ENCODE results near the gene NRXN2. TPM values are rescaled to one million over a fixed set of nuclear protein-coding genes. Genes with fewer than 3 reads are reported as not detected.

NRXN2 gene
- total RNA-seq, 1 donor from 2014 or later, result 10.0 TPM

GRCh38 chr11:64757549-64758329 lies 34.7 kb upstream of the NRXN2 start:
- Mint-ChIP-seq H3K4me1 (peaks cover 32% of the 10 kb centered on the region), H3K9me3 (no peaks in the 10 kb centered on the region)

GRCh38 chr11:64755681-64756361 lies 32.8 kb upstream of the NRXN2 start:
- Mint-ChIP-seq H3K4me1 (peaks cover 20% of the 10 kb centered on the region), H3K27ac (ENCODE audit: unreplicated experiment) (no peak overlapping the region), H3K9me3 (no peaks in the 10 kb centered on the region), H3K4me3 (no peak overlapping the region), H3K36me3 (ENCODE audit: low read depth) (no peaks in the 10 kb centered on the region), H3K27me3 (ENCODE audit: low read depth) (peaks cover 16% of the 10 kb centered on the region)
- no peak for TF ChIP-seq CTCF (conservative IDR thresholded peaks at IDR 0.05)
- no peak for DNase-seq (ENCODE audit: low read depth, low spot score)

More at GRCh38 chr11:64757549-64758329, 34.7 kb upstream of the NRXN2 start:
- DNase-seq (ENCODE audit: low read depth, low spot score), result no peak
- TF ChIP-seq CTCF (conservative IDR thresholded peaks at IDR 0.05), result no peak
- peaks cover 3% of the 10 kb centered on the region for H3K36me3 Mint-ChIP-seq (ENCODE audit: low read depth)
- peak overlapping the region; percentile 50 for H3K27ac Mint-ChIP-seq (ENCODE audit: unreplicated experiment)
- peaks cover 29% of the 10 kb centered on the region for H3K27me3 Mint-ChIP-seq (ENCODE audit: low read depth)
- H3K4me3 Mint-ChIP-seq, result peak overlapping the region; percentile 23

- H3K36me3 Mint-ChIP-seq (ENCODE audit: low read depth), result no peaks in the 10 kb centered on the region
- no peak for TF ChIP-seq CTCF (conservative IDR thresholded peaks at IDR 0.05)
- no peaks in the 10 kb centered on the region for H3K9me3 Mint-ChIP-seq
- H3K27me3 Mint-ChIP-seq (ENCODE audit: low read depth), result peaks cover 12% of the 10 kb centered on the region
- no peak overlapping the region for H3K27ac Mint-ChIP-seq (ENCODE audit: unreplicated experiment)
- peaks cover 15% of the 10 kb centered on the region for H3K4me1 Mint-ChIP-seq
- no peak for DNase-seq (ENCODE audit: low read depth, low spot score)
- H3K4me3 Mint-ChIP-seq, result no peak overlapping the region
These were observed 32.1 kb upstream of the NRXN2 start for GRCh38 chr11:64754919-64755662.

- H3K4me1 Mint-ChIP-seq, result peaks cover 7% of the 10 kb centered on the region
- no peak for DNase-seq (ENCODE audit: low read depth, low spot score)
- H3K27me3 Mint-ChIP-seq (ENCODE audit: low read depth), result peaks cover 4% of the 10 kb centered on the region
These were observed 31.3 kb upstream of the NRXN2 start for GRCh38 chr11:64754124-64754918.

More at GRCh38 chr11:64754124-64754918, 31.3 kb upstream of the NRXN2 start:
- Mint-ChIP-seq H3K4me3 (no peak overlapping the region), H3K27ac (ENCODE audit: unreplicated experiment) (no peak overlapping the region), H3K9me3 (no peaks in the 10 kb centered on the region), H3K36me3 (ENCODE audit: low read depth) (no peaks in the 10 kb centered on the region)
- no peak for TF ChIP-seq CTCF (conservative IDR thresholded peaks at IDR 0.05)
